ENCODE results near the gene KSR2. TPM values are rescaled to one million over a fixed set of nuclear protein-coding genes. Genes with fewer than 3 reads are reported as not detected.
"Not testable (repeated sequence)": the region's sequence is repeated elsewhere in the genome, so short reads cannot be mapped to it uniquely, and the experiment has no call there.

Gene KSR2
- total RNA-seq, result 0.10 TPM

DNA sequence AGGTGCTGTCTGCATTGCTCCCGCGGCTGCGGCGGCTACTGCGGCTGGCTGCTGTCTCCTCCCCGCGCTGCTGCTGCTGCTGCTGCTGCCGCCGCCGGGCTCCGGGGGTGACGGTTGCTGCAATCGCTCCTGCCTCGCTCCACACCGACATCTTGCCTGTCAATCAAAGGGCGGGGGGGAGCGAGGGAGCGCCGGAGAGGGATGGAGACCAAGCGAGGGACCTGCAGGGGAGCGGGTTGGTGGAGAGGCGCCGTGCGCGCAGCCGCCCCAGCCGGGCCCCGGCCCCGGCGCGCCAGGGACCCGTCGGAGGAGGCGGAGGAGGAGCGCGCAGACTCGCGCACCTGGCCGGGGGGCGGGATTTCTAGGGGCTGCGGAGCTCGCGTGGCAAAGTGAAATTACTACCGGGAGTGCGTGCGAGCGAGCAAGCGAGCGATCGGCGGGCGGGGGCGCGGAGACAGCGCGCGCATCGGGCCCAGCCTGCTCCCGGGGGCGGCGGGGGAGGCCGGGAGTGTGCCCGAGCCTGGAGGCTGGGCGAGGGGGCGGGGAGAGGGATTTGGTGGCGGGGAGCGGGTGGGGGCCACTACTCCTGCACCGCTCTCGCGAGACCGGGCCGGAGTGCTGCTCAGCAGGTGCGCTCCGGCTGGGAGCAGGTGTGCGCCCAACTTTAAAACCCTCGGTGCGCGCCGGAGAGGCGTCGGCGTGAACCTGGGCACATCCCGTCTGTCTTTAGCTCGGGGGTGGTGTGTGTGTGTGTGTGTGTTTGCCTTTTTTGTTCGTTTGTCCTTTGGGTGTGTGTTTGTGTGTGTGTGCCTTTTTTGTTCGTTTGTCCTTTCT lies at the start of gene KSR2:
Gene KSR2, minus strand, starts transcription at position 165 of the 834 bp plus-strand sequence. CDS start 735 bp downstream, outside the sequence.
- Histone ChIP-seq H3K4me1 (ENCODE audit: insufficient read depth, low read length) (no peaks in the 10 kb centered on the region), H3K4me3 (ENCODE audit: low read length) (no peak within 1 kb of the TSS), H3K9me3 (ENCODE audit: low read depth, low read length) (no peaks in the 10 kb centered on the region), H3K27me3 (ENCODE audit: insufficient read depth, low read length) (peaks cover 50% of the 10 kb centered on the region)

DNA sequence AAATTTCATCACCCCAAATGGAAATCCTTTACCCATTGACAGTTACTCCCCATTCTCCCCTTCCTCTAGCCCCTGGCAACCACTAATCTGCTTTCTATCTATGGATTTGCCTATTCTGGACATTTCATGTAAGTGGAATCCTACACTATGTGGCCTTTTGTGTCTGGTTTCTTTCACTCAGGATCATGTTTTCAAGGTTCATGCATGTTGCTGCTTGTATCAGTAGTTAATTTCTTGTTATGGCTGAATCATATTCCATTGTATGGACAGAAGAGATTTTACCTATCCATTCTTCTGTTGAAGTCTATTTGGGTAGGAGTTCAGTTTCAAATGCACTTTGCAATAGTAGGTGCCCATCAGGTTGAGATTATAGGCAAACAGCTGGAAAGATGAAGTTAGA lies 49.1 kb upstream of the KSR2 start:
- Histone ChIP-seq H3K27me3 (ENCODE audit: insufficient read depth, low read length) (no peaks in the 10 kb centered on the region), H3K9me3 (ENCODE audit: low read depth, low read length) (no peaks in the 10 kb centered on the region), H3K4me1 (ENCODE audit: insufficient read depth, low read length) (peaks cover 16% of the 10 kb centered on the region), H3K4me3 (ENCODE audit: low read length) (no peak overlapping the region)

DNA sequence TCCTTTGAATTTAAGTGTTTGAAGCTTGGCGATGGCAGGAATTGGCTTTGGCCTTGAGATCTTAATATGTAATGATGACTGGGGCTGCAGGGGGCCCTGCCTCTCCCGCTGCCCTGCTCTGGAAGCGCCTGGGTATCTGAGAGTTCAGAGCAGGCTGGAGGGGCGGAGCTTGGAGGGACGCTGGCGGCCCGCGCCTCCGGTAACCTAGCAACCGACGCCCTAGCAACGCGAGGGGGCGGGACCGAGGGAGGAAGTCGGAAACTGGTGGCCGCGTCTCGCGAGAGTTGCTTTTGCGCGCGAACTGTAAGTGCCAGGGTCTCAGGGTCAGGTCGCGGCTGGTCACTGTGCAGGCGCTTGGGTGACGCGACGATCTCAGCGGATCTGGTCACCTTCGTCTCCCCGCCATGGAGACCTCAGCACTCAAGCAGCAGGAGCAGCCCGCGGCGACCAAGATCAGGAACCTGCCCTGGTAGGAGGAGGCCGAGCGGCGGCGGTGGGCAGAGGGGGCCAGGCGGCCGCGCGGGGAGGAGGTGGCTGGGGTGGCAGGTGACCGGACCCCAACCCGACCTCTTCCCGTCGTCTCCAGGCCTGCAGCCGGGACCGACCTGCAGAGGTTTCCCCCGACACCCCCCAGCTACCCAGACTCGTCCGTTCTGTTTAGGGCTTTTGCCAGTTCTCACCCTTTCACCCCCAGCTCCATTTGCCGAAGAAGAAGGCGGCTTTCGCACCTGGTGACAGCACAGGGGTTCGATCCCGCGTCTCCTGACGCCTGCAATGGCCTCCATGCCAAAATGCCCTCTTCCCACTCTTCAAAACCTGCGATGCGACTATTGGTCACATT lies 47.9 kb upstream of the KSR2 start, which contains the start of gene RFC5:
Gene RFC5, plus strand, starts transcription at position 280 of the 841 bp plus-strand sequence. Its CDS starts 125 bp downstream, at position 405.
- Histone ChIP-seq H3K9me3 (ENCODE audit: low read depth, low read length) (no peaks in the 10 kb centered on the region), H3K4me1 (ENCODE audit: insufficient read depth, low read length) (peaks cover 16% of the 10 kb centered on the region), H3K4me3 (ENCODE audit: low read length) (peak within 1 kb of the TSS; percentile 91), H3K27me3 (ENCODE audit: insufficient read depth, low read length) (no peaks in the 10 kb centered on the region)

DNA sequence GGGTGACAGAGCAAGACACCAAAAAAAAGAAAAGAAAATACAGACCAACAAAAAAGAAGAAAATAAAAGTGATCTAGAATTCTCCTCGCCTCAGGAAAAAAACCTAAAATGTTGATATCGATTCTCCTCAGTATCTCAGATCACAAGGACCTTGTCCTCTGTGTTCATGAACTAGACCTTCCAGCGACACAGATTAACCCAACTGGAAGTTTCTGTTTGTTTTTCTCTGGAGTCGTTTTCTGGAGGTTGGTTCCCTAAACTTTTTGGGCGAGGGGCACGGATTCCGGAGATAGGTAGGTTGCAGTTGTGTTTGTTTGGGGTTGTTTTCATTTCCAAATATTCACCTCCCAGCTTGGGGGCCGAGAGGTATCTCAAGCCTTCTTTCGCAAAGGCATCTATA lies 47.2 kb upstream of the KSR2 start:
- Histone ChIP-seq H3K27me3 (ENCODE audit: insufficient read depth, low read length) (no peaks in the 10 kb centered on the region), H3K9me3 (ENCODE audit: low read depth, low read length) (no peaks in the 10 kb centered on the region), H3K4me3 (ENCODE audit: low read length) (peak overlapping the region; percentile 91), H3K4me1 (ENCODE audit: insufficient read depth, low read length) (peaks cover 16% of the 10 kb centered on the region)

DNA sequence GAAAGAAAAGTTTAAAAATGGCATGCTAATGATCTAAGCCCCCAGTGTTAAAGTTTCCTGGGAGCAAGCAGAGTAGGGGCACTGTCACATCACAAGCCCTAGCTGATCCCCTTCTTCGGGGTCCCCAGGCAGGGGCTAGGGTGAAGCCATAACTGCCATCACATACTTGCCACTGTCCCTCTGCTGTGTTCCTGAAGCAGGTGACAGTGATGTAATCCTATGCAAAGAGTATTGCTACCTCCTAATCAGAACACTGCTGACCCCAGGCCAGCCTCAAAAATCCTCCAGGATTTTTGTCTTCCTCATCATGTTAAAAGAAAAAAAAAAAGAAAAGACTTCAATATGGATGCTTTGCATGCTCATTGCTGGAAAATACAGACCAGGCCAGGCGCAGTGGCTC lies 46.5 kb upstream of the KSR2 start:
- H3K4me3 ChIP-seq (ENCODE audit: low read length), result no peak overlapping the region
- no peaks in the 10 kb centered on the region for H3K27me3 ChIP-seq (ENCODE audit: insufficient read depth, low read length)
- no peaks in the 10 kb centered on the region for H3K9me3 ChIP-seq (ENCODE audit: low read depth, low read length)
- H3K4me1 ChIP-seq (ENCODE audit: insufficient read depth, low read length), result peaks cover 16% of the 10 kb centered on the region

DNA sequence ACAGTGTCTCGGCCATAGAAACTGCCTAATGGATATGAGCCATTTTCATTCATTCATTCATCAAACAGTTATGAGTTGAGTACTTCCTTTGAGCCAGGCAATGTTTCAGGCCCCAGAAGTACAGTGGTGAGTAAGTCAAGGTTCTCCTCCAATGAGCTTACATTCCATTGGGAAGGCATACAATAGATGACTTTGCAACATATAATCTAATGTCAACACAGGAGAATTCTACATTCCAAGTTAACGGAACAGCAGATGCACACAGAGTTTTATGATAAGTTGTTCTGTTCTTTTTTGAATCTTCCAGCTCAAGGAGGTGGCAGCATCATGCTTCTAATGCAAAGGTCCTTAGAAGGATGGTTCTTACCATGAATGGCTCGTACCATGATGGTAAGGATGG lies 44.5 kb upstream of the KSR2 start:
- no peaks in the 10 kb centered on the region for H3K27me3 ChIP-seq (ENCODE audit: insufficient read depth, low read length)
- no peaks in the 10 kb centered on the region for H3K9me3 ChIP-seq (ENCODE audit: low read depth, low read length)
- peaks cover 16% of the 10 kb centered on the region for H3K4me1 ChIP-seq (ENCODE audit: insufficient read depth, low read length)
- H3K4me3 ChIP-seq (ENCODE audit: low read length), result no peak overlapping the region

DNA sequence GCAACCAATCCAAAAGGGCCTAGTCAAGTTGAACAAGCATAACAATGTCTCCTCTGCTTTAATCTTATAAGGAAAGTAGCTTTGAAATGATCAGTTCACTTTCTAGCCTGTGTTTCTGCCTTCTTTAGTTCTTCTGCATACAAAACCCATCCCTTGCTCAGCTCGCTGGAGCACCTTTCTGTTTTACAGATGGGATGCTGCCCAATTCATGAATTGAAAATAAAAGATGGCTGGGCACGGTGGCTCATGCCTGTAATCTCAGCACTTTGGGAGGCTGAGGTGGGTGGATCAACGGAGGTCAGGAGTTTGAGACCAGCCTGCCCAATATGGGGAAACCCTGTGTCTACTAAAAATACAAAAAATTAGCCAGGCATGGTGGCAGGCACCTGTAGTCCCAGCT lies 43.2 kb upstream of the KSR2 start:
- H3K4me3 ChIP-seq (ENCODE audit: low read length), result no peak overlapping the region
- no peaks in the 10 kb centered on the region for H3K27me3 ChIP-seq (ENCODE audit: insufficient read depth, low read length)

DNA sequence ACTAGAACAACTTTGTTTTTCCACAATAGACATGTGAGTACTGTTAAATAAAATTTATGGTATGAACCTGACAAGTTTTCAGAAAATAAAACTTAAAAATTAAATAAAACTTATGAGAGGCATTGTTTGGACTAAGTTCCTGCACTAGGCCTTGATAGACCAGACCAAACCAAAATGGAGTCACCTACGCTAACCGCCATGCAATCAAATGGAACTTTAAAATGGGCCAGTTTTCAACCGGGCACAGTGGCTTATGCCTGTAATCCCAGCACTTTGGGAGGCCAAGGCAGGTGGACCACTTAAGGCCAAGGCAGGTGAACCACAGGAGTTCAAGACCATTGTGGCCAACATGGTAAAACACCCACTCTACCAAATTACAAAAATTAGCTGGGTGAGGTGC lies 42.6 kb upstream of the KSR2 start:
- H3K4me1 ChIP-seq (ENCODE audit: insufficient read depth, low read length), result peaks cover 5% of the 10 kb centered on the region
- H3K4me3 ChIP-seq (ENCODE audit: low read length), result no peak overlapping the region
- no peaks in the 10 kb centered on the region for H3K27me3 ChIP-seq (ENCODE audit: insufficient read depth, low read length)
- no peaks in the 10 kb centered on the region for H3K9me3 ChIP-seq (ENCODE audit: low read depth, low read length)

More for the DNA sequence above, 43.2 kb upstream of the KSR2 start:
- Histone ChIP-seq H3K4me1 (ENCODE audit: insufficient read depth, low read length) (peaks cover 8% of the 10 kb centered on the region), H3K9me3 (ENCODE audit: low read depth, low read length) (no peaks in the 10 kb centered on the region)

DNA sequence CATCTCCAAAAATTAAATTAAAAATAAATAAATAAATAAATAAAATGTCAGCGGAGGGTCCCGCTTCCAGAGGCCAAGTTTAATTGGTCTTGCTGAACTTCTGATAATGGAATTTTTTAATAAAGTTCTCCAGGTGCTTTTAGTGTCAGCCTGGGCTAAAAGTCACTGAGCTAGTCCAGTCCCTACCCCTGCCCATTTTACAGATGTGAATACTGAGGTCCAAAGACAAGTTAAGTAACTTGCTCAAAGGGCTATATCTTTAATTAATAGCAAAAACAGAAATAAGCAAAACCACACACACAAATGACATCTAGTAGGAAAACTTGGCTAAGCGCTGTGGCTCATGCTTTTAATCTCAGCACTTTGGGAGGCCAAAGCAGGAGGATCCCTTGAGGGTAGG lies 42.1 kb upstream of the KSR2 start:
- peaks cover under 1% of the 10 kb centered on the region for H3K4me1 ChIP-seq (ENCODE audit: insufficient read depth, low read length)
- no peak overlapping the region for H3K4me3 ChIP-seq (ENCODE audit: low read length)
- no peaks in the 10 kb centered on the region for H3K27me3 ChIP-seq (ENCODE audit: insufficient read depth, low read length)
- no peaks in the 10 kb centered on the region for H3K9me3 ChIP-seq (ENCODE audit: low read depth, low read length)

DNA sequence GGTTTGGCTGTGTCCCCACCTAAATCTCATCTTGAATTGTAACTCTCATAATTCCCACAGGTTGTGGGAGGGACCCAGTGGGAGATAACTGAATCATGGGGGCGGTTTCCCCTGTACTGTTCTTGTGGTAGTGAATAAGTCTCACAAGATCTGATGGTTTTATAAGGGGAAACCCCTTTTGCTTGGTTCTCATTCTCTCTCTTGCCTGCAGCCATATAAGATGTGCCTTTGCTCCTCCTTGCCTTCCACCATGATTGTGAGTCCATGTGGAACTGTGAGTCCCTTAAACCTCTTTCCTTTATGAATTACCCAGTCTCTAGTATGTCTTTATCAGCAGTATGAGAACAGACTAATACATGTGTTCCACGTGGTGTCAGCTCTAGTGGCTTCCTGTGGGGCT lies 31.0 kb upstream of the KSR2 start:
- not testable (repeated sequence) for H3K4me1 ChIP-seq (ENCODE audit: insufficient read depth, low read length); H3K27me3 ChIP-seq (ENCODE audit: insufficient read depth, low read length); H3K9me3 ChIP-seq (ENCODE audit: low read depth, low read length); H3K4me3 ChIP-seq (ENCODE audit: low read length)

DNA sequence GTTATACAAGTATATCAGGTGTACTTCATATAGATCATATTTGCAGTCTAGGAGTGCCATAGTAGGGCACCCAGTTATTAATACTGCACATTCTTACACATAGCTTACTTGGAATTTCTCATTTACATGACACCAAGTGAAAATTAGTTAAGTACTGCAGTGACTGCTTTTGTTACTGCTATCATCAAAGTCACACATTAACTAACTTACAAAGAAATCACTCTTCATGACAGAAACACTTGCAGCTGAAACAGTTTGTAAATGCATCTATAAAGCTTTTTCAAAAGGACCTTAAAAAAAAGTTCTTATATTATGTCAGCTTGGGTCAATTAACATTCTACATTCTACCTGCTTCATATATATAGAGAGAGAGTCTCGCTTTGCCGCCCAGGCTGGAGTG lies 29.9 kb upstream of the KSR2 start:
- no peaks in the 10 kb centered on the region for H3K9me3 ChIP-seq (ENCODE audit: low read depth, low read length)
- no peaks in the 10 kb centered on the region for H3K4me1 ChIP-seq (ENCODE audit: insufficient read depth, low read length)
- no peak overlapping the region for H3K4me3 ChIP-seq (ENCODE audit: low read length)
- no peaks in the 10 kb centered on the region for H3K27me3 ChIP-seq (ENCODE audit: insufficient read depth, low read length)

DNA sequence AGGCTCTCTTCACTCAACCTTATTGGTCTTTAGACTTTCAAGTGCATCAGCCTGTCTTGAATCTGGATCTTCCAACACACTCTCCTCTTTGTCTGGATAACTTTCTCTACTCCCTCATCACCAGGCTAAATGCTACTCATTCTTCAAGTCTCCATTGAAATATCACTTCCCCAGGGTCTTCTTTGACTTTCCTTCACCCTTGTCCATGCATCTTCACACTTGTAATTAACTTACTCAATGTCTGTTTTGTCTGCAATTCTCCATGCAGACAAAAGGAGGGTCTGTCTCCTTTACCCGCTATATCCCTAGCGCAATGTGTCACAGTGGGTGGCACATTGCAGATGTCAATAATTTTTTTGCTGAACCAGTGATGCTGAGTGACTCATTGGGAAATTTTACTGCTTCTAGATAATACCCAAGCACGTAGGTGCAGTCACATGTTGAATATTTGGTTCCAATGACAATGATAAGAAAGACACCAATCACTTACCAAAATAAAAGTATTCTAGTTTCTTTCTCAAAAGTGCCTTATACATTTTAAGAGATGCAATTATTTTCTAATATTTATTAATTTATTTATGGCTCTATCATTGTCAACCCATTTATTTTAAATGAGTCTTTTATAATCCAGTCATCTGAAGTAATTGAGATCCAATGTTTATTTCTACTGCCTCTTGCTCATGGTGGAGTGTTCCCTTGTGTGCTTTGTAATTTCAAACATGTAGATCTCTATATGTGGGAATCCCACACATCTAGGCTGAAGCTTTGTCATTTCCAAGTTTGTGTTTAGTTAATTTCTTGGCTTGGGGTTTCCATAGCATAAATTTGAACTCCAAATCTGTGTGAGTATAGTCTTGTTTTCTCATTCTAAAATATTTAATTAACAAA lies 26.0 kb upstream of the KSR2 start:
- Histone ChIP-seq H3K4me1 (ENCODE audit: insufficient read depth, low read length) (no peaks in the 10 kb centered on the region), H3K27me3 (ENCODE audit: insufficient read depth, low read length) (no peaks in the 10 kb centered on the region), H3K9me3 (ENCODE audit: low read depth, low read length) (no peaks in the 10 kb centered on the region), H3K4me3 (ENCODE audit: low read length) (no peak overlapping the region)

DNA sequence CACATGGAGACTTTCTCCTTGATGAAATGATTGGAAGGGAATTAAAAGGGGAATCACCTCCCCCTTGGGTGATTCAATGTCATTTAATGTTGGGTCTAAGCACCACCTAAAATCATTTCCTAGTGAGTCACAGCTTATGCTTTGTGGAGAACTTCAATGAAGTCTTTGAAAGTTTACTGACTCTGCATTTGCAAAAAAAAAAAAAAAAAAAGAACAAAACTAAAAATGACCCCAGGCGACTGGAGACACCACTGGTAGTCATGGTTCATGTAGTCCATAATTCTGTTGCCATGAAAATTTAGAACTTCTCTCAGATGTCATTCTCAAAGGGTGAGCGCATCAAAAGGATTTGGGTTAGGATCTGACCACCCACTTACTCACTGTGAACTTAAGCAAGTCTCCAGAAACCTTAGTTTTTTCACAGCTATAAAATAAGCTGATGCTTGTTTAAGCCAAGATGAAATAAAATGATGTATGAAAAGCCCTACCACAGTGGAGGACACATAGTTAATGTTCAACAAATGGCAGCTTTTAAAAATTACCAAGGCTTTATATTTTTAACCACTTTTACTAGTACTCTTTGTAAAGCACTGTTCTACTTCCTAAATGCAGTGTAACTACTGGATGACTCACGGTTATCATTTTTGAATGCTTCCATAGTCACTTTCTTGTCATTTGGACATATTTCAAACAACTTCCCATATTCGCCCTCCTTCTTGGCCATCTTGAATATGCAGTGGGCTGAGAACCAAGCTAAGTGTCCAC lies 18.1 kb upstream of the KSR2 start:
- Histone ChIP-seq H3K9me3 (ENCODE audit: low read depth, low read length) (no peaks in the 10 kb centered on the region), H3K4me1 (ENCODE audit: insufficient read depth, low read length) (no peaks in the 10 kb centered on the region), H3K27me3 (ENCODE audit: insufficient read depth, low read length) (no peaks in the 10 kb centered on the region), H3K4me3 (ENCODE audit: low read length) (no peak overlapping the region)

DNA sequence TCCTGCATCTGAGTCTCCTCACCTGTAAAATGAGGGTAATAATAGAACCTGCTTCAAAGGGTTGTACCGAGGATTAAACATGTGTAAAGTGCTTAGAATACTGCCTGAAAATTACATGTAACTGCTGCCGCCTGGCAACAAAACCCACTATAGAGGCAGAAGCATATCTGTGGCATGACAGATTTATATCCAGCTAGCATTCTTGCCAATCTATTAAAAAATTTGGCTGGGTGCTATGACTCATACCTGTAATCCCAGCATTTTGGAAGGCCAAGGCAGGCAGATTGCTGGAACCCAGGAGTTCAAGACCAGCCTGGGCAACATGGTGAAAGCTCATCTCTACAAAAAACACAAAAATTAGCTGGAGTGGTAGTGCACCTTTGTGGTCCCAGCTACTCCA lies 16.4 kb upstream of the KSR2 start:
- Histone ChIP-seq H3K4me1 (ENCODE audit: insufficient read depth, low read length) (no peaks in the 10 kb centered on the region), H3K4me3 (ENCODE audit: low read length) (no peak overlapping the region), H3K27me3 (ENCODE audit: insufficient read depth, low read length) (no peaks in the 10 kb centered on the region), H3K9me3 (ENCODE audit: low read depth, low read length) (no peaks in the 10 kb centered on the region)
